ENCODE data around the gene SLIT3.

Gene SLIT3

DNA sequence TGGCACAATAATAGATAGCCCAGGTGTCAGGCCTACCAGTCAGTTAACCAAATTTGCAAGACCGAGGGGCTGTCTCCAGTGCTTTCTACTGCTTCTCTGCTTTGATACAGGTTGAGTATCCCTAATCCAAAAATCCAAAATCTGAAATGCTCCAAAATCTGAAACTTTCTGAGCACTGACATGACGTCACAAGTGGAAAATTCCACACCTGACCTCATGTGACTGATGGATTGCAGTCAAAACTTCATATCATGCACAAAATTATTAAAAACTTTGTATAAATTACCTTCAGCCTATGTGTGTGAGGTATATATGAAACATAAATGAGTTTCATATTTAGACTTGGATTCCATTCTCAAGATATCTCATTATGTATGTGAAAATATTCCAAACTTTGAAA lies 508.3 kb downstream of the SLIT3 start (continued):
- TF ChIP-seq, protein P1, sequence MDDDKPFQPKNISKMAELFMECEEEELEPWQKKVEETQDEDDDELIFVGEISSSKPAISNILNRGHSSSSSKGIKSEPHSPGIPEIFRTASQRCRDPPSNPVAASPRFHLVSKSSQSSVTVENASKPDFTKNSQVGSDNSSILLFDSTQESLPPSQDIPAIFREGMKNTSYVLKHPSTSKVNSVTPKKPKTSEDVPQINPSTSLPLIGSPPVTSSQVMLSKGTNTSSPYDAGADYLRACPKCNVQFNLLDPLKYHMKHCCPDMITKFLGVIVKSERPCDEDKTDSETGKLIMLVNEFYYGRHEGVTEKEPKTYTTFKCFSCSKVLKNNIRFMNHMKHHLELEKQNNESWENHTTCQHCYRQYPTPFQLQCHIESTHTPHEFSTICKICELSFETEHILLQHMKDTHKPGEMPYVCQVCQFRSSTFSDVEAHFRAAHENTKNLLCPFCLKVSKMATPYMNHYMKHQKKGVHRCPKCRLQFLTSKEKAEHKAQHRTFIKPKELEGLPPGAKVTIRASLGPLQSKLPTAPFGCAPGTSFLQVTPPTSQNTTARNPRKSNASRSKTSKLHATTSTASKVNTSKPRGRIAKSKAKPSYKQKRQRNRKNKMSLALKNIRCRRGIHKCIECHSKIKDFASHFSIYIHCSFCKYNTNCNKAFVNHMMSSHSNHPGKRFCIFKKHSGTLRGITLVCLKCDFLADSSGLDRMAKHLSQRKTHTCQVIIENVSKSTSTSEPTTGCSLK (tag by site-specific recombination; IDR thresholded peaks at IDR 0.05), result no peak
- TF ChIP-seq, protein P2, sequence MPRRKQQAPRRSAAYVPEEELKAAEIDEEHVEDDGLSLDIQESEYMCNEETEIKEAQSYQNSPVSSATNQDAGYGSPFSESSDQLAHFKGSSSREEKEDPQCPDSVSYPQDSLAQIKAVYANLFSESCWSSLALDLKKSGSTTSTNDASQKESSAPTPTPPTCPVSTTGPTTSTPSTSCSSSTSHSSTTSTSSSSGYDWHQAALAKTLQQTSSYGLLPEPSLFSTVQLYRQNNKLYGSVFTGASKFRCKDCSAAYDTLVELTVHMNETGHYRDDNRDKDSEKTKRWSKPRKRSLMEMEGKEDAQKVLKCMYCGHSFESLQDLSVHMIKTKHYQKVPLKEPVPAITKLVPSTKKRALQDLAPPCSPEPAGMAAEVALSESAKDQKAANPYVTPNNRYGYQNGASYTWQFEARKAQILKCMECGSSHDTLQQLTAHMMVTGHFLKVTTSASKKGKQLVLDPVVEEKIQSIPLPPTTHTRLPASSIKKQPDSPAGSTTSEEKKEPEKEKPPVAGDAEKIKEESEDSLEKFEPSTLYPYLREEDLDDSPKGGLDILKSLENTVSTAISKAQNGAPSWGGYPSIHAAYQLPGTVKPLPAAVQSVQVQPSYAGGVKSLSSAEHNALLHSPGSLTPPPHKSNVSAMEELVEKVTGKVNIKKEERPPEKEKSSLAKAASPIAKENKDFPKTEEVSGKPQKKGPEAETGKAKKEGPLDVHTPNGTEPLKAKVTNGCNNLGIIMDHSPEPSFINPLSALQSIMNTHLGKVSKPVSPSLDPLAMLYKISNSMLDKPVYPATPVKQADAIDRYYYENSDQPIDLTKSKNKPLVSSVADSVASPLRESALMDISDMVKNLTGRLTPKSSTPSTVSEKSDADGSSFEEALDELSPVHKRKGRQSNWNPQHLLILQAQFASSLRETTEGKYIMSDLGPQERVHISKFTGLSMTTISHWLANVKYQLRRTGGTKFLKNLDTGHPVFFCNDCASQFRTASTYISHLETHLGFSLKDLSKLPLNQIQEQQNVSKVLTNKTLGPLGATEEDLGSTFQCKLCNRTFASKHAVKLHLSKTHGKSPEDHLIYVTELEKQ (tag by site-specific recombination; IDR thresholded peaks at IDR 0.05; ENCODE audit: borderline replicate concordance), result no peak

DNA sequence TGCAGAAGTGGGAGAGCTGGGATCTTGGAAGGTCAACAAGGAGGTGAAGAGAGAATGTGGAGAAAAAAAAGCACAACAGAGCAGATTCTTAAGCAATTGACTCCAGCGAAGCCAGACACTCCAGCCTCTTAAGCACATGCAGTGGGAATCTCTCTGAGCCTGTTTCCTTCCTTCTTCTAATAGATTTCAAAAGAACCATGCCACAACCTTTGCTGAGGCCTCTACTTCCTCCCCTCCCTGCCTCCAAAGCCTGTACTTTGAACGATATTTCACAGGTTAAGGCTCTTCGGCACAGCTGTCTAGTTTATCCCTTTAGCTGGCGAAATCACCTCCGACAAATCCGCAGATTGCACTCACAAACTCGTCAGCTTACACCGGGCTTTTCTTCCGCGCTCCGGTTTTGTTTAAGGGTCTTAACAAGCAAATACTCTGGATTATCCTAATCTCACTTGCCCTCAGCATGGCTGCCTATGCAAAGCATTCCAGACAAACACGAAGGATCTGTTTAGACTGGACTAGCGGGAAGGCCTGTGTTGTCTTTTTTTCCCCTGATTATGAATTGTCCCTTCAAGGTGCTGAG lies 510.2 kb downstream of the SLIT3 start:
- Histone ChIP-seq H3K36me3 (ENCODE audit: control insufficient read depth in 2 of 2, insufficient read depth in 1 of 2, low read length in 2 of 2) (no peaks in the 10 kb centered on the region), H3K4me3 (ENCODE audit: low read depth, low read length) (no peak overlapping the region), H3K27ac (ENCODE audit: extremely low read depth, low read depth, low read length) (no peak overlapping the region), H3K4me1 (ENCODE audit: control insufficient read depth, insufficient read depth, low read length) (peaks cover 2% of the 10 kb centered on the region; the same call in 1 of the 2 replicates), H3K9me3 (ENCODE audit: control insufficient read depth, insufficient read depth, low read depth, low read length) (no peaks in the 10 kb centered on the region)
- ChIA-PET POLR2A (no interaction called here), CTCF (interaction anchor here (0.9 kb wide), 1 partner anchor 33 kb away, joined by 3 read pairs; no protein-coding TSS in a partner anchor)
- TF ChIP-seq, protein P3, sequence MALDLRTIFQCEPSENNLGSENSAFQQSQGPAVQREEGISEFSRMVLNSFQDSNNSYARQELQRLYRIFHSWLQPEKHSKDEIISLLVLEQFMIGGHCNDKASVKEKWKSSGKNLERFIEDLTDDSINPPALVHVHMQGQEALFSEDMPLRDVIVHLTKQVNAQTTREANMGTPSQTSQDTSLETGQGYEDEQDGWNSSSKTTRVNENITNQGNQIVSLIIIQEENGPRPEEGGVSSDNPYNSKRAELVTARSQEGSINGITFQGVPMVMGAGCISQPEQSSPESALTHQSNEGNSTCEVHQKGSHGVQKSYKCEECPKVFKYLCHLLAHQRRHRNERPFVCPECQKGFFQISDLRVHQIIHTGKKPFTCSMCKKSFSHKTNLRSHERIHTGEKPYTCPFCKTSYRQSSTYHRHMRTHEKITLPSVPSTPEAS (tag by site-specific recombination; IDR thresholded peaks at IDR 0.05), result no peak
- TF ChIP-seq ZNF37A (tag by site-specific recombination; IDR thresholded peaks at IDR 0.05) (no peak), ZNF184 (tag by site-specific recombination; IDR thresholded peaks at IDR 0.05) (no peak), ZNF596 (tag by site-specific recombination; IDR thresholded peaks at IDR 0.05) (no peak), ZNF677 (tag by site-specific recombination; IDR thresholded peaks at IDR 0.05) (no peak), ZNF510 (tag by site-specific recombination; IDR thresholded peaks at IDR 0.05; ENCODE audit: insufficient replicate concordance) (no peak)

DNA sequence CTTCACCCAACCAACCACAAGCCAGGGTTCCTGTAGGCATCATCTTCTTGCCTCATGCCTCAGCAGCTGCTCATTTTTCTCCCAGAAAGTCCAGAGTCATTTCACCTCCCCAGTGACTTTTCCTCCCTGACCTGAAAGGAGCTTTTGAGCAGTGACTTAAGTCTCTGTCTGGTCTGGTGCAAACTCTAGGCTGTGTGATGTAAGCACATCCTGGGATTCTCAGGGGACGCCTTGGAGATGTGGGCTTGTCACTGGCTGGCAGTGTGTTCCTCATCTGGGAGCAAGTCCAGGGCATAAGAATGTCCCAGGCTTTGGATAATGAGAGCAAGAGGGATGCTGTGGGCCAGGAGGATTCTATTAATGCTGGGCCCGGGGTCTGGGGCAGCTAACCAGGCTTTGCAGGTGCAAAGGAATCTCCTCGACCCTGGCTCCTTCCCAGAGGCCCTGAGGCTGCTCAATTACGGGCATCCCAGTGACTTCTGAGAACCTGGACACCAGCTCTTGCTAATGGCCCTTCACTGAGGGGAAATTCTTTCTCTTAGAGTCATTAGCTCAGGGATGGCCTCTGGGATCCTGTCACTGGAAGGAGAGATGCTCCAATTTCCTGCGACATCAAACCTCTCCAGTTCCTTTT lies 510.8 kb downstream of the SLIT3 start:
- no peaks in the 10 kb centered on the region for H3K36me3 ChIP-seq (ENCODE audit: control insufficient read depth in 2 of 2, insufficient read depth in 1 of 2, low read length in 2 of 2)
- POLR2A ChIA-PET, result no interaction called here
- peaks cover 2% of the 10 kb centered on the region; the same call in 1 of the 2 replicates for H3K4me1 ChIP-seq (ENCODE audit: control insufficient read depth, insufficient read depth, low read length)
- no peaks in the 10 kb centered on the region for H3K9me3 ChIP-seq (ENCODE audit: control insufficient read depth, insufficient read depth, low read depth, low read length)
- H3K4me3 ChIP-seq (ENCODE audit: low read depth, low read length), result no peak overlapping the region
- H3K27ac ChIP-seq (ENCODE audit: extremely low read depth, low read depth, low read length), result no peak overlapping the region
- CTCF ChIA-PET, result interaction anchor here (0.6 kb wide), 1 partner anchor 1190 kb away, joined by 3 read pairs; no protein-coding TSS in a partner anchor
- no peak for TF ChIP-seq ZBTB8A (tag by site-specific recombination; IDR thresholded peaks at IDR 0.05)
- no peak for TF ChIP-seq RBAK (tag by site-specific recombination; IDR thresholded peaks at IDR 0.05)
- TF ChIP-seq MEIS1 (CRISPR knock-in tag; IDR thresholded peaks at IDR 0.05; ENCODE audit: borderline replicate concordance), result no peak
- TF ChIP-seq ZNF664 (tag by site-specific recombination; IDR thresholded peaks at IDR 0.05), result no peak
- no peak for TF ChIP-seq BCL11A (tag by site-specific recombination; IDR thresholded peaks at IDR 0.05; ENCODE audit: low read depth)
- TF ChIP-seq GLI4 (tag by site-specific recombination; IDR thresholded peaks at IDR 0.05), result no peak
- TF ChIP-seq ZBTB20 (tag by site-specific recombination; IDR thresholded peaks at IDR 0.05), result peak; percentile 19; the same call in 1 of the 2 replicates
- TF ChIP-seq ZFP3 (tag by site-specific recombination; IDR thresholded peaks at IDR 0.05; ENCODE audit: low read depth), result no peak
- TF ChIP-seq, protein P3 (tag by site-specific recombination; IDR thresholded peaks at IDR 0.05), result peak; percentile 83
- TF ChIP-seq, protein P4, sequence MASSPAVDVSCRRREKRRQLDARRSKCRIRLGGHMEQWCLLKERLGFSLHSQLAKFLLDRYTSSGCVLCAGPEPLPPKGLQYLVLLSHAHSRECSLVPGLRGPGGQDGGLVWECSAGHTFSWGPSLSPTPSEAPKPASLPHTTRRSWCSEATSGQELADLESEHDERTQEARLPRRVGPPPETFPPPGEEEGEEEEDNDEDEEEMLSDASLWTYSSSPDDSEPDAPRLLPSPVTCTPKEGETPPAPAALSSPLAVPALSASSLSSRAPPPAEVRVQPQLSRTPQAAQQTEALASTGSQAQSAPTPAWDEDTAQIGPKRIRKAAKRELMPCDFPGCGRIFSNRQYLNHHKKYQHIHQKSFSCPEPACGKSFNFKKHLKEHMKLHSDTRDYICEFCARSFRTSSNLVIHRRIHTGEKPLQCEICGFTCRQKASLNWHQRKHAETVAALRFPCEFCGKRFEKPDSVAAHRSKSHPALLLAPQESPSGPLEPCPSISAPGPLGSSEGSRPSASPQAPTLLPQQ (tag by site-specific recombination; IDR thresholded peaks at IDR 0.05), result 0 out of 2 replicates have a peak, but pooled peaks have one; percentile 14
- no peak for TF ChIP-seq ZNF426 (tag by site-specific recombination; IDR thresholded peaks at IDR 0.05)
- TF ChIP-seq REPIN1 (tag by site-specific recombination; IDR thresholded peaks at IDR 0.05; ENCODE audit: low read depth), result no peak
- TF ChIP-seq ZNF501 (tag by site-specific recombination; IDR thresholded peaks at IDR 0.05), result no peak
